ENCODE data around the gene EXOSC3. TPM values are rescaled to one million over a fixed set of nuclear protein-coding genes. Genes with fewer than 3 reads are reported as not detected.

EXOSC3 gene
- total and polyA plus RNA-seq, 2 of the 8 experiments (the other 6 are each of a cell fraction or from before 2014, with no cell fraction given) = 46.7 to 73.4 TPM

DNA sequence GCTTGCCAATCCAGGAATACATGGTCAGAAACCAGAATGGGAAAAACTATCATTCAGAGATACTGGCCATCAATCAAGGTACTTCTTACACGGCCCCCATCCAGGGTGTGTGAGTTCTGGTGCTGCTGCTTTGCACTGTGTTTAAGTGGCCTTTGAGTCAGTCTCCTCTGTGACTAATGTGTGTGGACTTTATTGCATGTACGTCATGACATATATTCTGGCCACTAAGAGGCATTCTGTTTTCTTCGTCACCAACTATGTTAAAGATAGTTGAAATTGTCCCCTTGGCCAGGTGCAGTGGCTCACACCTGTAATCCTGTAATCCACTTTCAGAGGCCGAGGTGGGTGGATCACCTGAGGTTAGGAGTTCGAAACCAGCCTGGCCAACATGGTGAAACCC lies 8.5 kb downstream of the EXOSC3 start:
- CTCF ChIA-PET (ENCODE audit: partially characterized antibody) = interaction anchor here (0.5 to 4.8 kb wide), 2 partner anchors 8 to 21 kb away, joined by 3 to 19 read pairs; partner anchors contain the start of gene EXOSC3
- no peak for DNase-seq (ENCODE audit: low read depth in 1 of 2, low spot score in 2 of 2)

More for the DNA sequence above, 8.5 kb downstream of the EXOSC3 start:
- H3K4me1 ChIP-seq (replicated peaks in 1 of 4; ENCODE audit: control insufficient read depth in 3 of 4, insufficient read depth in 4 of 4, low read length in 3 of 4) = no peaks in the 10 kb centered on the region
- H2BK15ac ChIP-seq (ENCODE audit: low read length) = no peak overlapping the region
- H4K91ac ChIP-seq (replicated peaks; ENCODE audit: insufficient read length, low read length) = no peak overlapping the region
- H3K23me2 ChIP-seq (ENCODE audit: low read depth, low read length) = no peaks in the 10 kb centered on the region
- H3K4me3 ChIP-seq (ENCODE audit: extremely low read depth in 1 of 4, insufficient read depth in 2 of 4, low read depth in 3 of 4, low read length in 4 of 4) = no peak overlapping the region
- H2BK20ac ChIP-seq (ENCODE audit: low read length) = no peak overlapping the region
- H3K56ac ChIP-seq (replicated peaks; ENCODE audit: insufficient read length, low read depth, low read length) = no peak overlapping the region
- H3K18ac ChIP-seq (ENCODE audit: extremely low read depth, low read length) = no peak overlapping the region
- 91% methylated on average over 5 of the region's 5 CpGs; no CpG with 5 or more reads in 1 of the 2 experiments for WGBS, 2 experiments (ENCODE audit: extremely low coverage in 1 of 2, insufficient coverage in 1 of 2, insufficient read length in 1 of 2, insufficient replicate concordance in 2 of 2, low coverage in 1 of 2, low lambda C conversion rate in 2 of 2, missing lambda C conversion rate in 1 of 2)
- no peak overlapping the region for H2AFZ ChIP-seq (ENCODE audit: low read length)
- H3K27ac ChIP-seq (ENCODE audit: low read depth, low read length) = no peak overlapping the region
- H2BK5ac ChIP-seq (ENCODE audit: low read depth, low read length) = no peak overlapping the region
- no peak overlapping the region for H3K4ac ChIP-seq (replicated peaks; ENCODE audit: insufficient read length, low read depth, low read length)
- no peak overlapping the region for H2BK12ac ChIP-seq (ENCODE audit: low read depth, low read length)
- POLR2A ChIA-PET (ENCODE audit: partially characterized antibody) = interaction anchor here (0.6 to 4.2 kb wide), 4 partner anchors 7 to 14 kb away, joined by 3 to 20 read pairs (median 4); partner anchors contain the start of gene EXOSC3
- no peaks in the 10 kb centered on the region for H3K9me3 ChIP-seq (ENCODE audit: insufficient read depth in 2 of 2, low read depth in 1 of 2, low read length in 1 of 2)
- no peak overlapping the region for H3K9ac ChIP-seq (replicated peaks in 1 of 4; ENCODE audit: extremely low read depth in 1 of 4, low read depth in 3 of 4, low read length in 3 of 4)
- H4K5ac ChIP-seq (ENCODE audit: insufficient read length, low read depth, low read length) = no peak overlapping the region
- H3K4me2 ChIP-seq (ENCODE audit: insufficient read depth in 1 of 2, low read depth in 2 of 2, low read length in 2 of 2) = no peak overlapping the region
- TF ChIP-seq JUND (IDR thresholded peaks at IDR 0.05; ENCODE audit: low read length) (no peak), ASH2L (IDR thresholded peaks at IDR 0.05; ENCODE audit: low read length) (no peak), KDM5A (IDR thresholded peaks at IDR 0.05; ENCODE audit: low read length) (no peak), BRCA1 (IDR thresholded peaks at IDR 0.05; ENCODE audit: low read depth, low read length) (no peak), MAFK (IDR thresholded peaks at IDR 0.05; ENCODE audit: low read depth, low read length) (no peak)
- H4K8ac ChIP-seq (ENCODE audit: extremely low read depth, insufficient read depth, low read length) = no peak overlapping the region
- H3K23ac ChIP-seq (ENCODE audit: insufficient read length) = no peak overlapping the region
- no peak for FAIRE-seq
- no peaks in the 10 kb centered on the region for H3K79me2 ChIP-seq (ENCODE audit: control insufficient read depth in 1 of 2, insufficient read depth in 2 of 2, low read length in 2 of 2)
- no peak overlapping the region for H2BK120ac ChIP-seq (replicated peaks; ENCODE audit: low read depth, low read length)
- H3K36me3 ChIP-seq (ENCODE audit: control insufficient read depth in 2 of 4, insufficient read depth in 4 of 4, low read length in 3 of 4) = peaks cover 9 to 47% (median 31%) of the 10 kb centered on the region in 4 experiments
- no peaks in the 10 kb centered on the region for H3K27me3 ChIP-seq (replicated peaks in 1 of 4; ENCODE audit: control insufficient read depth in 3 of 4, extremely low read depth in 1 of 4, insufficient read depth in 3 of 4, low read length in 3 of 4)
- no peaks in the 10 kb centered on the region for H3K79me1 ChIP-seq (ENCODE audit: low read depth, low read length)
- no peak overlapping the region for H3K14ac ChIP-seq (ENCODE audit: insufficient read length)
- no peaks in the 10 kb centered on the region for H4K20me1 ChIP-seq (replicated peaks in 1 of 2; ENCODE audit: control insufficient read depth in 1 of 2, insufficient read depth in 2 of 2, low read length in 2 of 2)
- H2AK5ac ChIP-seq (ENCODE audit: low read depth, low read length) = no peak overlapping the region
